Measurements from ENCODE around the gene SLC22A6. TPM values are rescaled to one million over a fixed set of nuclear protein-coding genes. Genes with fewer than 3 reads are reported as not detected.
"Not testable (repeated sequence)": the region's sequence is repeated elsewhere in the genome, so short reads cannot be mapped to it uniquely, and the experiment has no call there.

The SLC22A6 gene
- total RNA-seq, 2 donors from 2014 or later: not detected

DNA sequence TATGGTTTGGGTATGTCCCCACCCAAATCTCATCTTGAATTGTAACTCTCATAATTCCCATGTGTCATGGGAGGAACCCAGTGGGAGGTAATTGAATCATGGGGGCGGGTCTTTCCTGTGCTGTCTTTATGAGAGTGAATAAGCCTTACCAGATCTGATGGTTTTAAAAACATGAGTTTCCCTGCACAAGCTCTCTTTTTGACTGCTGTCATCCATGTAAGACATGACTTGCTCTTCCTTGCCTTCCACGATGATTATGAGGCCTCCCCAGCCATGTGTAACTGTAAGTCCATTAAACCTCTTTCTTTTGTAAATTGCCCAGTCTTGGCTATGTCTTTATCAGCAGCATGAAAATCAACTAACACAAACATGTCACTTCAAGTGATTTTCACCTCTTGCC is 47.2 kb downstream of the SLC22A6 start:
- intact Hi-C loops (cut with DNase I); ATAC-seq; DNase-seq: not testable (repeated sequence)

DNA sequence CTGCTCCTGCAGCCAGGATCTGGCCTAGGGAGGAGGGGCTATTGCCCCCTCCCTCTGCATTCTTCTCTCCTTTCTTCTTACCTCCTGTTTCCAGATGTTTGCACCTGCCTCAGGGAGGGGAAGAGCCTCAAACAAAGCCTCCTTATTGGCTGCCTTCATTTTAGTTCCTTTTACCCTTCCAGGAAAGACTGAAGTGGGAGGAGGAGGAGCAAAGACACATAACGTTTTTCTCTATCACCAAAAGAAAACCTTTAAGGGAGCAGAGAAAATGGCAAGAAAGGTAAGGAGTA is 50.3 kb downstream of the SLC22A6 start:
- no peak for ATAC-seq
- intact Hi-C loops (cut with DNase I): no loop called here
- DNase-seq: no peak

DNA sequence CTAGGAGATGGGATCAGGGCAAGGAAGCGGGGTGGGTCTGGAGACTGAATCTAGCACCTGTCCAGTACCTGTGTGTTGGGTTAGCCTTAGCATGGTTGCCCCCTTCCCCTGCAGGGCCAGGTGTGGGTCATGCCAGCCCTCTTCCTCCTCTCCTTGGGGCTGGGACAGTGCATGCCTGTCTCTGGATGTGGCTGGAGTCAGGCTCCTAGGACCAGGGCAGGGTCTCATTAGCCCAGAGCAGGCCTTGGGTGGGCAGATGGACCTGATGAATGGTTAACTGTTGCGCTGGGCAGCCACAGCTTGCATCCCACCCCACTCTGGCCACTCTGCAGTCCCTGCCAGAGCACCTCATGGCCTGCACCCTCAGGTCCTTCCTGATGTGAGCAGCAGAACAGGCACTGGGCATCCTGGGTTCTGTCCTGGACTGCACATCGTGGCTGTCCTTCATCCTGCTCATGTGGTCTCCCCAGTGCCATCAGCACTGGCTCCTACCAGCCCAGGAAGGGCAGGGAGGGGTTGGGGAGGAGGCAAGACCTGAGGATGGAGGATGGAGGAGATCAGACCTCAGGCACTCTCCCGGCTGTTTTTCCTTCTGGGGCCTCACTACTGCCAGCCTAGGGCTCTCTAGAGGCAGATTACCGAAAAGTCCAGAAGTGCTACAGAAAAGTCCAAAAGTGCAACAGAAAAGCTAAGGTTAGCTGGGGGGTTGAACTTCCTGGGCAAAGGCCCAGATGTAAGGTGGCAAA is 50.8 kb downstream of the SLC22A6 start:
- intact Hi-C loops (cut with DNase I): no loop called here
- ATAC-seq: no peak
- no peak for DNase-seq

DNA sequence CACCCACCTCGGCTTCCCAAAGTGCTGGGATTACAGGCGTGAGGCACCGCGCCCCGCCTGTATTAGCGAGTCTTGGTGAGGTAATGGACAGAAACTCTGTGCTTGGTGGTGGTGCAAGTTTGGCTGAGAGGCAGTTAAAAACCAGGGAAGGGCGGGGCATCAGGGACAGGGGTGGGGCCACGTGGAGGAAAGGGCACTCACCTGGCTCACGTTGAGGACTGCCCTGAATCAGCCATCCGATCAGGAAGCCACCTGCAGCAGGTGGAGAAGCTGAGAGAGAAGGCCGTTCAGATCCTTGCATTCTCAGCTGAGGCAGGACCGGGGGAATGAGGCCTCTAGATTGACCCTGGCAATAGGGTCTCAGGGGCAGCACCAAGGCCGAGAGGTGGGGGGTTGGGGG is 51.5 kb downstream of the SLC22A6 start:
- ATAC-seq (no peak), DNase-seq (no peak)
- intact Hi-C loops (cut with DNase I): no loop called here

DNA sequence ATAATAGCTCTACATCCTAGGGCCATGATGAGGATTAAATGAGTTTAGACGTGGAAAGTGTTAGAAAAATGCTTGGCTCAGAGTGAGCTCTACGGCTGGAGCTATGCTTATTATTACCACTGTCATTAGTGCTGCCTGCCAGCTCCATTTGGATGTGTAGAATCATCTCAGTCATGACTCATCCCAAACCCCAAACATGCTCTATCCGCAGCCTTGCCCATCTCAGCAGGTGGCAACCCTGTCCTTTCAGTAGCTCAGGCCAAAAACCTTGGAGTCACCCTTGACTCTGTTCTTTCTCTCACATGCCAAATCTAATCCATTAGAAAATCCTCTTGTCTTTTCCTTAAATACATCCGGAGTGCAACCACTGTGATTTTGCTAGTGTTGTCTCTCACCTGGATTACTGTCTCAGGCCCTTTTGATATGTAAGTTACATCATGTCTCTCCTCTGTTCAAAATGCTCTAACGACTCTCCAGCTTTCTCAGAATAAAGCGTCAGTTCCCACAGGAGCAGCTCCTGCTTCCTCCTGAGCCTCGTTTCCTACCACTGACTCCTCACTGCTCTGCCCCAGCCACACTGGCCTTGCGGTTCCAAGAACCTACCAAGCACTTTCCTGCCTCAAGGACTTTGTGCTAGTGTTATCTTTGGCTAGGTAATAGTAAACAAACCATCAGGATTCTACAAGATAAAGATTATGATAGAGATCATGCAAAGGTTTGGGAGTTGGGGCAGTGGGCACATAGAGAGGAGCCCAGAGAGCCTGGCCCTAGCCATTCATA is 53.1 kb downstream of the SLC22A6 start:
- intact Hi-C loops (cut with DNase I): no loop called here
- ATAC-seq (no peak), DNase-seq (no peak)

DNA sequence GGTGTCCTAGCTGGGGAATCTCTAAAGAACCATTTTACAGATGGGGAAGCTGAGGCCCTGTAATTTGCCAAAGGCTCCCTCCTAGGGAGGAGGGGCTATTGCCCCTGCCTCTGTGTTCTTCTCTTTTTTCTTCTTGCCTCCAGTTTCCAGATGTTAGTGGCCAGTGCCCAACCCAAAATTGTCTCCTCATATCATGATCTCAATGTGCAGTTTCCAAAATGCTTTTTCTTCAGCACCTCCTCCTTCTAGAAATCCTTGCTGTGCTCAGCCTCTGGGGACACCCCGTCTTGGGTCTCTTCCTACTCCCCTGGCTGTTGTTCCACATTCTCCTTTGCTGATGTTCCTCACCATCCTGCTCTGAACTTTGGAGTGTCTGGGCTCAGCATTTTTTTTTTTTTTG is 54.1 kb downstream of the SLC22A6 start:
- no peak for DNase-seq
- ATAC-seq: no peak
- intact Hi-C loops (cut with DNase I): no loop called here

DNA sequence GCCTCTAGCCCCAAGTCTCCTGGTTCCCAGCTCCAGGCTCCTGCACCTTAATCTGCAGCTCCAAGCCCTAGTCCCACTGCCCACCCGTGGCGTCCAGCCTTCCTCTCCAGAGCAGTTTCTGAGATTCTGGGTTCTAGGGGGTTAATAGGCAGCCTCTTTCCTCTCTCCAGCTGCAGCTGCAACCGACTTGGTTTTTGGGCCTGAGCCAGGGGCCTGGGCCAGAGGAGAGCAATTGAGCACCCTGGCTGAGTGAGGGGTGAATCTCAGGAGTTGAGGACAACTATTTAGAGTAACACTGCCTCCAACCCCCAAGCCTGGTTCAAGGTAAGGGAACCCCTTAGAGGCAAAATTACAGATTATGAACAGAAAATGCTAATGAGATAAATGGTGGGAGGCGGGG is 54.6 kb downstream of the SLC22A6 start:
- no peak for DNase-seq
- intact Hi-C loops (cut with DNase I): no loop called here
- ATAC-seq: no peak

DNA sequence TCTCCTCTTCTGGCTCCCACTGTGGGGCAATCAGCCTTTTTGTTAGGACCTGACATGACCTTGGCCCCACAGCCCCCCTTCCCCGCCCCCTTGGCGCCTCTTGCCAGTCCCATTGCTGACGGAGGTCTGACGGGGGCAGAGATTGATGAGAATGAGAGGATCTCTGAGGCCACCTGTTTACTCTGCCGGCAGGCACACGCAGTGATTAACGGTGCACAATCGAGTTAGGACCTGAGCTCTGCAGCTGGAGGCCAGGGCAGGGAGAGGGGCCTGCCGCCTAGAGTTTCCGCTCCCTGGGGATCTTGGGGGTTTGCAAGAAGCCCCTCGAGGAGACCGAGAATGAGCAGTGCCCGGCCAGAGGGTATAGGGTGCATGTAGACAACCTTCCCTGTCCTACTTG is 56.8 kb downstream of the SLC22A6 start:
- intact Hi-C loops (cut with DNase I): no loop called here
- ATAC-seq (no peak), DNase-seq (no peak)

DNA sequence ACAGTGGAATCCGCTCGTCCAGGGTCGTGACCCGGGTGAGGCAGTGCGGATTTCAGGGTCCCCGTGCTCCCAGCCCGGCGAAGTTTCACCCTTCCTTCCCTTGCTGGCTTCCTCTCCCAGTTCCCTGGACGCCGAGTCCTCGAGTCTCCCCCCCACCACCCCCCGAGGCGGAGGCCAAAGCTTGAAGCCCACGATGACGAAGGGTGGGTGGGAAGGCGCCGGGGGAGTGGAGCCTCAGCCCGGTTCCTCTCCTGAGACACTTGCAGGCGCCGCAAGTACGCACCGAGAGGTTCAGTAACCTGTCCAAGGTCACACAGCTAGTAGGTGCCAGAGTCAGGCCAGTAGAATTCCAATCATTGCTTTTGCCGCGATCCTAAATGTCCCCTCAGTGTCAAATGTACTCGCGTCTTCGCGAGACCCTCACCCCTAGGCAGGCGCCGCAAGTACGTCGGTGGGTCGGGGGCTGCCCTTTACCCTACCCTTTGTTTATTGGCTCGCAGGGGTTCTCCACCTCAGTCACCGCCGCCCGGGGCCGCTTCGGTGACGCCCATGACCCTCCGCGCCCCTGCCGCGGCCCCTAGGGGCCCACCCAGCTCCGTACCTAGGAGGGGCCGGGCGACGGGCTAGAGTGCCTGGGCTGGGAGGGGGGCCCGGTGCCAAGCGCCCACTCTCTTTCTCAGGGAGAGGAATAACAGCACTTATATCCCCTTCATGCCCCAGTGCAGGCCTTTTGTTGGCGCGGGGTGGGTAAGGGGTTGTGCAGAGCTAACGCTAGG is 57.9 kb downstream of the SLC22A6 start:
- intact Hi-C loops (cut with DNase I): no loop called here
- ATAC-seq (no peak), DNase-seq (no peak)

Other genes with a start within 250 kb of the SLC22A6 start
- gene ZBTB3, start 230.8 kb downstream of the SLC22A6 start, total RNA-seq: 10 to 100 TPM in 1 of 2 donors, 1 to 10 TPM in 1; 7.2 to 10.5 TPM
- gene POLR2G, start 223.4 kb downstream of the SLC22A6 start, total RNA-seq: 10 to 100 TPM; 32.0 to 39.9 TPM
- 10 to 100 TPM in 1 of 2 donors, 1 to 10 TPM in 1; 8.1 to 11.0 TPM for gene TAF6L, start 213.6 kb downstream of the SLC22A6 start, total RNA-seq
- 10 to 100 TPM; 20.6 to 22.4 TPM for gene TMEM179B, start 197.6 kb downstream of the SLC22A6 start, total RNA-seq
- gene TMEM223, start 193.0 kb downstream of the SLC22A6 start, total RNA-seq: 10 to 100 TPM; 12.0 to 17.6 TPM
- gene NXF1, start 179.5 kb downstream of the SLC22A6 start, total RNA-seq: 10 to 100 TPM; 40.5 to 45.6 TPM
- 10 to 100 TPM; 22.1 to 23.2 TPM for gene STX5, start 152.9 kb downstream of the SLC22A6 start, total RNA-seq
- gene TEX54, start 152.1 kb downstream of the SLC22A6 start, total RNA-seq: not detected
- 10 to 100 TPM; 24.6 to 32.2 TPM for gene WDR74, start 145.4 kb downstream of the SLC22A6 start, total RNA-seq
- gene SLC3A2, start 104.1 kb downstream of the SLC22A6 start, total RNA-seq: 10 to 100 TPM; 45.2 to 91.2 TPM
- not detected for gene CHRM1, start 63.6 kb downstream of the SLC22A6 start, total RNA-seq
- not detected for gene SLC22A8, start 30.9 kb upstream of the SLC22A6 start, total RNA-seq
- not detected for gene SLC22A24, start 159.3 kb upstream of the SLC22A6 start, total RNA-seq

Measured in left cardiac atrium (tissue), 4 donors.